CD4-positive, alpha-beta T cell (primary cell): ENCODE results near the gene MBNL2. TPM values are rescaled to one million over a fixed set of nuclear protein-coding genes. Genes with fewer than 3 reads are reported as not detected.

Source experiments
- ATAC-seq: fragments of 200-7000 bp; cut with Tn5 transposase; one replicate; pipeline ENCODE4 v1.10.0; 2022; ENCODE audit warnings: mild to moderate bottlenecking; ENCODE audit not compliant: poor library complexity
- CTCF ChIA-PET: fragments of 350-600 bp; sonication (Branson Sonifier 250); formaldehyde crosslinking; loops from one replicate; lab custom pipeline; 2021; ENCODE audit warnings: antibody characterized with exemption, inconsistent platforms; lab: Charles Lee
- POLR2A ChIA-PET: fragments of 350-600 bp; sonication (Branson Sonifier 250); formaldehyde crosslinking; loops from one replicate; lab custom pipeline; 2021; ENCODE audit warnings: antibody characterized with exemption, inconsistent platforms; lab: Charles Lee
- DNase-seq, 14 experiments: peaks; one replicate each; pipeline ENCODE4 v3.0.0-alpha.2; 2013 to 2020; ENCODE audit warnings: mixed read lengths in 2 of 14
- H3K27ac ChIP-seq, 2 donors: one replicate each; pipeline versions ENCODE4 v1.5.1 to v1.7.0; 2013; ENCODE audit warnings: low read length in 2 of 2, low read depth in 1 of 2, mild to moderate bottlenecking in 1 of 2
- H3K27me3 ChIP-seq, 2 experiments: 1 replicate in 1 of 2; 2 replicates in 1 of 2; pipeline versions ENCODE4 v1.6.1 to v1.7.0; 2013; ENCODE audit warnings: low read length in 2 of 2, control low read depth in 1 of 2, mild to moderate bottlenecking in 1 of 2, moderate library complexity in 1 of 2; ENCODE audit not compliant: insufficient read depth in 2 of 2, control insufficient read depth in 1 of 2
- H3K36me3 ChIP-seq: one replicate; pipeline ENCODE4 v1.6.1; 2013; ENCODE audit warnings: low read length, control low read depth; ENCODE audit not compliant: insufficient read depth
- H3K4me1 ChIP-seq: one replicate; pipeline ENCODE4 v1.6.1; 2013; ENCODE audit warnings: low read length, control low read depth; ENCODE audit not compliant: insufficient read depth
- H3K4me3 ChIP-seq: one replicate; pipeline ENCODE4 v1.5.1; 2013; ENCODE audit warnings: mild to moderate bottlenecking, low read length, moderate library complexity
- H3K9me3 ChIP-seq, 2 experiments: 1 replicate in 1 of 2; 2 replicates in 1 of 2; pipeline versions ENCODE4 v1.6.1 to v1.7.0; 2013; ENCODE audit warnings: low read length in 2 of 2, mild to moderate bottlenecking in 2 of 2, control low read depth in 1 of 2, moderate library complexity in 1 of 2; ENCODE audit not compliant: control insufficient read depth in 1 of 2, insufficient read depth in 1 of 2
- H3K27ac Mint-ChIP-seq: one replicate; pipeline ENCODE4 v1.8.0; 2020; ENCODE audit warnings: mixed read lengths
- H3K27me3 Mint-ChIP-seq: one replicate; pipeline ENCODE4 v1.8.0; 2021; ENCODE audit warnings: mixed read lengths
- H3K36me3 Mint-ChIP-seq: one replicate; pipeline ENCODE4 v1.8.0; 2021; ENCODE audit warnings: low read depth, mixed read lengths
- H3K4me1 Mint-ChIP-seq: one replicate; pipeline ENCODE4 v1.8.0; 2021; ENCODE audit warnings: low read depth, mixed read lengths
- H3K4me3 Mint-ChIP-seq: one replicate; pipeline ENCODE4 v1.8.0; 2020; ENCODE audit warnings: mild to moderate bottlenecking, mixed read lengths
- H3K9me3 Mint-ChIP-seq: one replicate; pipeline ENCODE4 v1.8.0; 2020; ENCODE audit warnings: mixed read lengths
- intact Hi-C, 2 experiments: fragments of 100-400 bp; cut with DNase I in 1 of 2; cut with micrococcal nuclease in 1 of 2; formaldehyde crosslinking; loops; one replicate each; pipeline versions ENCODE4 v1.15.1 to v1.9.0; 2023 to 2025; cut with DNase I, micrococcal nuclease
- total RNA-seq, 174 experiments: library from RNA in 2 of 174; stranded (reverse) in 2 of 174; gene quantifications; one replicate each; pipeline ENCODE4 v1.2.3 and lab custom pipeline; 2021 to 2026
- TF ChIP-seq, protein P1 (sequence below): fragments of 200-600 bp; IDR thresholded peaks from one replicate; pipeline ENCODE4 v1.8.0; 2022; ENCODE audit warnings: antibody characterized with exemption, mild to moderate bottlenecking

MBNL2 gene
- total RNA-seq, 2 experiments from 2014 or later: 35.9 to 36.0 TPM

DNA sequence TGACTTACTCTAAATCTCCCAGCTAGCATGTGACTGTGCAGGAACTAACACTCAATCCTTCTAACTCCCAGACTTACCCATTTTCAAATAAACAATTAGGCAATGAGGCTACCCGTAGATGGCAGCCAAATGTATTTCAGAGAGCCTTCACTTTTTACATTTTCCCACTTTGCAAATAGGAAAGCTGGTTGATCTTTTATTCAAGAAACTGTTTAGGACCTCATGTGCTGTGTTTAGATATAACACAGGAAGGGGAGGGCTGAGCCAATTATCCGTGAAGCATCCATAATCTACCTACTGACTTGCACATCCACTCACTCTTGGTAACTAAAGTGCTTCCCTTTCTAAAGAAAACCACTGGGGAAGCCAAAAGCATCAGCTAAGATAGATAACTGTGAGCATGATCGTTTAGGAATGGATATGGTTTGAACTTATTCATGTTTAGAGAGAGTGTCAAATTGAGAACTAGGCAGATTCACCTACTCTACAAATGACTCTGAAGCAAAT lies 33.4 kb downstream of the MBNL2 start:
- POLR2A ChIA-PET: no interaction called here
- ATAC-seq (no peak), DNase-seq (no peak)
- TF ChIP-seq, protein P1, sequence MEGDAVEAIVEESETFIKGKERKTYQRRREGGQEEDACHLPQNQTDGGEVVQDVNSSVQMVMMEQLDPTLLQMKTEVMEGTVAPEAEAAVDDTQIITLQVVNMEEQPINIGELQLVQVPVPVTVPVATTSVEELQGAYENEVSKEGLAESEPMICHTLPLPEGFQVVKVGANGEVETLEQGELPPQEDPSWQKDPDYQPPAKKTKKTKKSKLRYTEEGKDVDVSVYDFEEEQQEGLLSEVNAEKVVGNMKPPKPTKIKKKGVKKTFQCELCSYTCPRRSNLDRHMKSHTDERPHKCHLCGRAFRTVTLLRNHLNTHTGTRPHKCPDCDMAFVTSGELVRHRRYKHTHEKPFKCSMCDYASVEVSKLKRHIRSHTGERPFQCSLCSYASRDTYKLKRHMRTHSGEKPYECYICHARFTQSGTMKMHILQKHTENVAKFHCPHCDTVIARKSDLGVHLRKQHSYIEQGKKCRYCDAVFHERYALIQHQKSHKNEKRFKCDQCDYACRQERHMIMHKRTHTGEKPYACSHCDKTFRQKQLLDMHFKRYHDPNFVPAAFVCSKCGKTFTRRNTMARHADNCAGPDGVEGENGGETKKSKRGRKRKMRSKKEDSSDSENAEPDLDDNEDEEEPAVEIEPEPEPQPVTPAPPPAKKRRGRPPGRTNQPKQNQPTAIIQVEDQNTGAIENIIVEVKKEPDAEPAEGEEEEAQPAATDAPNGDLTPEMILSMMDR: no peak
- Mint-ChIP-seq H3K4me3 (no peak overlapping the region), H3K9me3 (no peaks in the 10 kb centered on the region), H3K4me1 (peaks cover 68% of the 10 kb centered on the region), H3K36me3 (peaks cover 34% of the 10 kb centered on the region), H3K27ac (no peak overlapping the region), H3K27me3 (no peaks in the 10 kb centered on the region)
- no peak overlapping the region for H3K27ac ChIP-seq
- no peak overlapping the region for H3K4me3 ChIP-seq
- H3K9me3 ChIP-seq: no peaks in the 10 kb centered on the region
- H3K36me3 ChIP-seq: no peaks in the 10 kb centered on the region
- CTCF ChIA-PET: interaction anchor here (0.6 to 1.3 kb wide), 2 partner anchors 28 to 179 kb away, joined by 3 to 4 read pairs; no protein-coding TSS in a partner anchor
- intact Hi-C loops: no loop called here
- no peaks in the 10 kb centered on the region for H3K27me3 ChIP-seq
- H3K4me1 ChIP-seq: peaks cover 25% of the 10 kb centered on the region

DNA sequence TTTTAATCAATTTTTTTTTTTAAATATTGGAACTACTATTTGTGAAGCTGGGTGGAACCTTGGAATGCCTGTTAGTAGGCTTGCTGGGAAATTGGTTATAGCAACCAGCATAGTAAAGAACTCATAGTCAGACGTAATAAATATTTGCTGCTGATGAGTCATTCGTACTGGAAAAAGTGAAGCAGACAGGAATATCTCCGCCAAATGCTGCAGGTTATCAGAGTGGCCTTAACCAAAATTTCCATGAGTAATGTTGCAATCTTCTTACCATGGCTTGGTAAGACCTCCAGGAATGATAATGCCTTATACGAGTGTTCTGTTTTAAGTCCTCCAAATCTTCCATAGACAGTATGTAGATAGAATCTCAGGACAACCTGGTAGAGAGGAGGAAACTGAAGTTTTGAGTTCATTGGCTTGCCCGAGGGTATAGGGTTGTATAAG lies 34.2 kb downstream of the MBNL2 start:
- Mint-ChIP-seq H3K9me3 (no peaks in the 10 kb centered on the region), H3K27ac (no peak overlapping the region), H3K36me3 (peaks cover 38% of the 10 kb centered on the region), H3K4me3 (no peak overlapping the region), H3K4me1 (peaks cover 69% of the 10 kb centered on the region), H3K27me3 (no peaks in the 10 kb centered on the region)
- Histone ChIP-seq H3K27ac (no peak overlapping the region), H3K9me3 (no peaks in the 10 kb centered on the region), H3K4me1 (peaks cover 33% of the 10 kb centered on the region), H3K27me3 (no peaks in the 10 kb centered on the region), H3K4me3 (no peak overlapping the region), H3K36me3 (no peaks in the 10 kb centered on the region)
- POLR2A ChIA-PET: no interaction called here
- intact Hi-C loops: no loop called here
- CTCF ChIA-PET: interaction anchor here (1.3 kb wide), 1 partner anchor 29 kb away, joined by 4 read pairs; no protein-coding TSS in a partner anchor
- TF ChIP-seq, protein P1: no peak
- DNase-seq: no peak
- ATAC-seq: no peak

DNA sequence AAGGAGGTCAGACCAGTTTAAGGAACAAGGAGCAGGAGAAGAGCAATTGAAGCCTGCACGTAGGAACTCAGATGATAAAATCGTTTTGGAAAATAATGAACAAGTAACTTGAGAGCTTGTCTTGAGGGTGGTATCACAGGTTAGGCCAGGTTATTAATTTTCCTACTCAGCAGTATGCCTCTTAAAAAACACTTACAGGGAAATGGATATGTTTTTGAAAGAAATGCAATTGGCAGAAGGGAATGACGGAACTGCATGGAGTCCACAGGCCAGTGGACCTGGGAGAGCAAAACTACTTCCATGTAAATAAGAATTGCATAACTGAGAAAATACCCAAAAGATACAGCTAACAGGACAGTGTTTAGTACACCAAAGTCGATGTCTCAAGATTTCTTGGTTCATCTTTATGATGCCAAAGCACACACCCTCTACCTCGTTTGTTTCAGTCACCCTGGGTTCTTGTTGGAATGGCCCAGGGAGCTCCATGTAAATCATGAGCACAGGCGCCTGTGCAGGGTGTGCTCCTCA lies 35.2 kb downstream of the MBNL2 start:
- ChIA-PET POLR2A (no interaction called here), CTCF (interaction anchor here (1.1 kb wide), 1 partner anchor 17 kb away, joined by 3 read pairs; no protein-coding TSS in a partner anchor)
- H3K36me3 ChIP-seq: no peaks in the 10 kb centered on the region
- no peak overlapping the region for H3K4me3 ChIP-seq
- peaks cover 42% of the 10 kb centered on the region for H3K4me1 ChIP-seq
- no peak overlapping the region for H3K27ac ChIP-seq
- Mint-ChIP-seq H3K27me3 (no peaks in the 10 kb centered on the region), H3K9me3 (no peaks in the 10 kb centered on the region), H3K4me1 (peaks cover 78% of the 10 kb centered on the region), H3K4me3 (peak overlapping the region; percentile 15), H3K36me3 (peaks cover 38% of the 10 kb centered on the region), H3K27ac (peak overlapping the region; percentile 69)
- no peaks in the 10 kb centered on the region for H3K9me3 ChIP-seq
- H3K27me3 ChIP-seq: no peaks in the 10 kb centered on the region
- no peak for ATAC-seq
- TF ChIP-seq, protein P1: no peak
- intact Hi-C loops: no loop called here
- no peak for DNase-seq
